A549 (cell line): ENCODE results near the gene NSUN4. TPM values are rescaled to one million over a fixed set of nuclear protein-coding genes. Genes with fewer than 3 reads are reported as not detected.

Experiments used
- ATAC-seq, 2 experiments: fragments of 200-7000 bp in 1 of 2; fragments of >200 bp in 1 of 2; cut with Nextera tagmentation in 1 of 2; cut with Tn5 transposase in 1 of 2; 3 replicates each; pipeline versions ENCODE4 v1.8.0 to v1.9.1; 2018 to 2020; ENCODE audit warnings: mild to moderate bottlenecking in 1 of 2, moderate library complexity in 1 of 2
- CTCF ChIA-PET: fragments of 300-600 bp; sonication (Branson Sonifier 250); formaldehyde crosslinking; extraction: SDS; loops from one replicate; lab custom pipeline; 2021; ENCODE audit warnings: antibody characterized with exemption, inconsistent platforms; lab: Yijun Ruan, JAX
- POLR2A ChIA-PET: fragments of 350-600 bp; formaldehyde crosslinking; extraction: SDS; loops from one replicate; lab custom pipeline; 2021; ENCODE audit warnings: antibody characterized with exemption, inconsistent platforms; lab: Yijun Ruan, JAX
- DNase-seq, 2 experiments: peaks; one replicate each; pipeline versions ENCODE4 v3.0.0 to v3.0.0-alpha.2; 2011 to 2016; ENCODE audit warnings: low read depth in 1 of 2, low spot score in 1 of 2
- FAIRE-seq: peaks from 2 replicates; lab custom pipeline; 2011; peaks lifted over from hg19 to GRCh38; lab: Jason Lieb, UNC
- H3K27ac ChIP-seq, 2 experiments: fragments of >200 bp; sonication (Bioruptor Twin); formaldehyde crosslinking; 3 replicates each; pipeline ENCODE4 v1.5.1; 2016 to 2017
- H3K4me1 ChIP-seq: fragments of >200 bp; sonication (Bioruptor Twin); formaldehyde crosslinking; 3 replicates; pipeline ENCODE4 v1.6.1; 2016
- H3K4me2 ChIP-seq: fragments of >200 bp; sonication (Bioruptor Twin); formaldehyde crosslinking; 3 replicates; pipeline ENCODE4 v1.6.1; 2016
- H3K4me3 ChIP-seq: fragments of >200 bp; sonication (Bioruptor Twin); formaldehyde crosslinking; 3 replicates; pipeline ENCODE4 v1.5.1; 2016
- H3K9me3 ChIP-seq: fragments of >200 bp; sonication (Bioruptor Twin); formaldehyde crosslinking; 3 replicates; pipeline ENCODE4 v1.6.1; 2016
- BHLHE40 ChIP-seq: IDR thresholded peaks from 2 replicates; pipeline ENCODE4 v1.6.1; 2012; ENCODE audit warnings: low read depth, low read length, inconsistent platforms
- CEBPB ChIP-seq, 2 experiments: fragments of >200 bp in 1 of 2; sonication (Bioruptor Twin) in 1 of 2; formaldehyde crosslinking in 1 of 2; IDR thresholded peaks; 2 replicates each; pipeline ENCODE4 v1.6.1; 2012 to 2016
- CHD4 ChIP-seq: fragments of 200-600 bp; sonication (generic); IDR thresholded peaks from 2 replicates; pipeline ENCODE4 v1.6.1; 2016; ENCODE audit warnings: antibody characterized with exemption, mild to moderate bottlenecking, borderline replicate concordance
- EHF ChIP-seq: fragments of 250-450 bp; sonication (Bioruptor Pico); IDR thresholded peaks from 2 replicates; pipeline ENCODE4 v1.5.0; 2020; ENCODE audit warnings: mild to moderate bottlenecking
- EHMT2 ChIP-seq: fragments of 200-600 bp; sonication (generic); IDR thresholded peaks from 2 replicates; pipeline ENCODE4 v1.6.1; 2016; ENCODE audit warnings: antibody characterized with exemption, low read depth, mild to moderate bottlenecking, moderate library complexity
- ESRRA ChIP-seq: fragments of 150-350 bp; IDR thresholded peaks from 2 replicates; pipeline ENCODE4 v1.6.1; 2014; ENCODE audit warnings: mild to moderate bottlenecking, low read length, borderline replicate concordance
- FOSB ChIP-seq: fragments of 250-450 bp; sonication (Bioruptor Pico); IDR thresholded peaks from 2 replicates; pipeline ENCODE4 v1.5.0; 2020; ENCODE audit warnings: mild to moderate bottlenecking, moderate library complexity
- FOSL2 ChIP-seq, 2 experiments: fragments of 450-650 bp in 1 of 2; fragments of >200 bp in 1 of 2; sonication (Bioruptor Twin) in 1 of 2; formaldehyde crosslinking; IDR thresholded peaks; 2 replicates each; pipeline versions ENCODE4 v1.5.0 to v1.6.1; 2016 to 2020; ENCODE audit warnings: mild to moderate bottlenecking in 1 of 2, moderate library complexity in 1 of 2
- GATA3 ChIP-seq: IDR thresholded peaks from 2 replicates; pipeline ENCODE4 v1.6.1; 2012; ENCODE audit warnings: borderline replicate concordance
- HOXA7 ChIP-seq: fragments of 250-450 bp; sonication (Bioruptor Pico); IDR thresholded peaks from 2 replicates; pipeline ENCODE4 v1.5.0; 2020; ENCODE audit warnings: mild to moderate bottlenecking, moderate library complexity
- HOXB13 ChIP-seq: fragments of 250-450 bp; sonication (Bioruptor Pico); IDR thresholded peaks from 2 replicates; pipeline ENCODE4 v1.5.0; 2020; ENCODE audit warnings: low read depth, mild to moderate bottlenecking, moderate library complexity
- HOXB5 ChIP-seq: fragments of 250-450 bp; sonication (Bioruptor Pico); IDR thresholded peaks from 2 replicates; pipeline ENCODE4 v1.5.0; 2020; ENCODE audit warnings: mild to moderate bottlenecking, moderate library complexity
- KDM5A ChIP-seq: fragments of 200-600 bp; sonication (generic); IDR thresholded peaks from 2 replicates; pipeline ENCODE4 v1.6.1; 2016; ENCODE audit warnings: antibody characterized with exemption, mild to moderate bottlenecking
- NFE2L2 ChIP-seq: fragments of 150-350 bp; conservative IDR thresholded peaks from 2 replicates; pipeline ENCODE4 v1.6.1; 2014; ENCODE audit warnings: low read length
- NPAS2 ChIP-seq: fragments of 250-450 bp; sonication (Bioruptor Pico); IDR thresholded peaks from 2 replicates; pipeline ENCODE4 v1.8.0; 2022; ENCODE audit warnings: mild to moderate bottlenecking, moderate library complexity, borderline replicate concordance
- NR3C1 ChIP-seq: fragments of >200 bp; sonication (Bioruptor Twin); formaldehyde crosslinking; IDR thresholded peaks from 3 replicates; pipeline ENCODE4 v1.6.1; 2017
- POLR2A ChIP-seq: IDR thresholded peaks from 2 replicates; pipeline ENCODE4 v1.6.1; 2012; ENCODE audit warnings: mild to moderate bottlenecking, low read length
- RARB ChIP-seq: fragments of 250-450 bp; sonication (Bioruptor Pico); IDR thresholded peaks from 2 replicates; pipeline ENCODE4 v1.8.0; 2021; ENCODE audit warnings: mild to moderate bottlenecking, moderate library complexity
- RFX5 ChIP-seq: fragments of 450-650 bp; IDR thresholded peaks from 2 replicates; pipeline ENCODE4 v1.7.1; 2014; ENCODE audit warnings: antibody characterized with exemption, mild to moderate bottlenecking, moderate library complexity
- SREBF2 ChIP-seq: fragments of 450-650 bp; IDR thresholded peaks from 2 replicates; pipeline ENCODE4 v1.6.1; 2014; ENCODE audit warnings: mild to moderate bottlenecking, moderate library complexity
- TFCP2L1 ChIP-seq: fragments of 250-450 bp; sonication (Bioruptor Pico); IDR thresholded peaks from 2 replicates; pipeline ENCODE4 v1.5.0; 2021; ENCODE audit warnings: mild to moderate bottlenecking
- ZFP36 ChIP-seq: fragments of 450-650 bp; IDR thresholded peaks from 2 replicates; pipeline ENCODE4 v1.6.1; 2014; ENCODE audit warnings: borderline replicate concordance; ENCODE audit not compliant: partially characterized antibody
- ZSCAN20 ChIP-seq: fragments of 250-450 bp; sonication (Bioruptor Pico); IDR thresholded peaks from 2 replicates; pipeline ENCODE4 v1.8.0; 2022; ENCODE audit warnings: mild to moderate bottlenecking, moderate library complexity
- WGBS: methylation state at CpG from one replicate; pipeline ENCODE4 v1.1.6; 2017; ENCODE audit errors: missing lambda C conversion rate; 5-methylcytosine and 5-hydroxymethylcytosine counted together
- polyA plus RNA-seq, 4 experiments: library from polyadenylated mRNA; depleted of rRNA in 3 of 4; stranded (reverse); fragments of >200 nt; fragmentation: RNase III in 1 of 4; extraction: RNeasy Plus Mini Kit Qiagen cat#74134 plus additional on column Dnase treatment in 1 of 4; gene quantifications; 2 replicates in 3 of 4; 3 replicates in 1 of 4; pipeline ENCODE4 v1.2.3, GENCODE V29; 2011 to 2017
- TF ChIP-seq, protein P1 (sequence below): fragments of 150-350 bp; IDR thresholded peaks from 2 replicates; pipeline ENCODE4 v1.6.1; 2014; ENCODE audit warnings: low read depth, mild to moderate bottlenecking, low read length
- TF ChIP-seq, protein P2 (sequence below): fragments of >200 bp; sonication (Bioruptor Twin); formaldehyde crosslinking; IDR thresholded peaks from 3 replicates; pipeline ENCODE4 v1.6.1; 2016
- TF ChIP-seq, protein P3 (sequence below): fragments of 250-450 bp; sonication (Bioruptor Pico); IDR thresholded peaks from 2 replicates; pipeline ENCODE4 v1.5.0; 2021; ENCODE audit warnings: mild to moderate bottlenecking, moderate library complexity, borderline replicate concordance
- TF ChIP-seq, protein P4 (sequence below): fragments of >200 bp; sonication (Bioruptor Twin); formaldehyde crosslinking; IDR thresholded peaks from 3 replicates; pipeline ENCODE4 v1.5.1; 2016

Gene NSUN4
- polyA plus RNA-seq, 2 of the 4 experiments (the other 2 are of a cell fraction) = 11.7 to 23.3 TPM

DNA sequence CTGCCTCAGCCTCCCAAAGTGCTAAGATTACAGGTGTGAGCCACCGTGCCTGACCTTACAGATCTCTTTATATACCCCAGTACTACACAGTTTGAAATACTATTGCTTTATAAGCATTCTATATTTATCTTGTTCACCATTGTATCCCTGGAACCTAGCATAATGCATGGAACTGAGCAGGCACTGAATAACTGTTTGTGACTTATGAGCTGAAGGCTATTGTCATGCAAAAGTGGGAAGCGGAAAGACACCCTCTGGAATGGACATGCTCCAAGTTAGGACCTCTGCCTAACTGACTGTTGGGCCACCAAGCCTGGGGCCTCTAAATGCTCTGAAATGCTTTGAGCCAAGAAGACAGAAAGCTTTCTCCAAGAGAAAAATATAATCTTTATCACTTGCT is 45.3 kb upstream of the NSUN4 start:
- DNase-seq = no peak
- ChIA-PET POLR2A (no interaction called here), CTCF (interaction anchor here (2.1 kb wide), 1 partner anchor 10 kb away, joined by 4 read pairs; no protein-coding TSS in a partner anchor)
- Histone ChIP-seq H3K4me3 (no peak overlapping the region), H3K4me2 (no peak overlapping the region), H3K4me1 (no peaks in the 10 kb centered on the region), H3K9me3 (no peaks in the 10 kb centered on the region), H3K27ac (no peak overlapping the region)
- 85% methylated on average over 2 of the region's 2 CpGs for WGBS
- no peak for TF ChIP-seq SREBF2
- TF ChIP-seq, protein P1, sequence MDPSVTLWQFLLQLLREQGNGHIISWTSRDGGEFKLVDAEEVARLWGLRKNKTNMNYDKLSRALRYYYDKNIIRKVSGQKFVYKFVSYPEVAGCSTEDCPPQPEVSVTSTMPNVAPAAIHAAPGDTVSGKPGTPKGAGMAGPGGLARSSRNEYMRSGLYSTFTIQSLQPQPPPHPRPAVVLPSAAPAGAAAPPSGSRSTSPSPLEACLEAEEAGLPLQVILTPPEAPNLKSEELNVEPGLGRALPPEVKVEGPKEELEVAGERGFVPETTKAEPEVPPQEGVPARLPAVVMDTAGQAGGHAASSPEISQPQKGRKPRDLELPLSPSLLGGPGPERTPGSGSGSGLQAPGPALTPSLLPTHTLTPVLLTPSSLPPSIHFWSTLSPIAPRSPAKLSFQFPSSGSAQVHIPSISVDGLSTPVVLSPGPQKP = no peak
- no peak for TF ChIP-seq RARB (CRISPR knock-in tag)
- TF ChIP-seq TFCP2L1 (CRISPR knock-in tag) = no peak
- no peak for TF ChIP-seq FOSL2 (IDR thresholded peaks at IDR 0.05)
- no peak for TF ChIP-seq FOSL2 (CRISPR knock-in tag; IDR thresholded peaks at IDR 0.05)
- TF ChIP-seq KDM5A = no peak
- no peak for TF ChIP-seq ZFP36
- no peak for TF ChIP-seq NPAS2 (CRISPR knock-in tag)
- no peak for TF ChIP-seq FOSB (CRISPR knock-in tag)
- no peak for TF ChIP-seq NR3C1
- TF ChIP-seq CHD4 = no peak
- no peak for TF ChIP-seq HOXA7 (CRISPR knock-in tag)
- TF ChIP-seq POLR2A = no peak
- TF ChIP-seq RFX5 = no peak
- TF ChIP-seq ZSCAN20 (CRISPR knock-in tag) = no peak
- TF ChIP-seq HOXB13 (CRISPR knock-in tag) = no peak
- TF ChIP-seq, protein P2, sequence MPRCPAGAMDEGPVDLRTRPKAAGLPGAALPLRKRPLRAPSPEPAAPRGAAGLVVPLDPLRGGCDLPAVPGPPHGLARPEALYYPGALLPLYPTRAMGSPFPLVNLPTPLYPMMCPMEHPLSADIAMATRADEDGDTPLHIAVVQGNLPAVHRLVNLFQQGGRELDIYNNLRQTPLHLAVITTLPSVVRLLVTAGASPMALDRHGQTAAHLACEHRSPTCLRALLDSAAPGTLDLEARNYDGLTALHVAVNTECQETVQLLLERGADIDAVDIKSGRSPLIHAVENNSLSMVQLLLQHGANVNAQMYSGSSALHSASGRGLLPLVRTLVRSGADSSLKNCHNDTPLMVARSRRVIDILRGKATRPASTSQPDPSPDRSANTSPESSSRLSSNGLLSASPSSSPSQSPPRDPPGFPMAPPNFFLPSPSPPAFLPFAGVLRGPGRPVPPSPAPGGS = no peak
- no peak for TF ChIP-seq GATA3
- TF ChIP-seq, protein P3, sequence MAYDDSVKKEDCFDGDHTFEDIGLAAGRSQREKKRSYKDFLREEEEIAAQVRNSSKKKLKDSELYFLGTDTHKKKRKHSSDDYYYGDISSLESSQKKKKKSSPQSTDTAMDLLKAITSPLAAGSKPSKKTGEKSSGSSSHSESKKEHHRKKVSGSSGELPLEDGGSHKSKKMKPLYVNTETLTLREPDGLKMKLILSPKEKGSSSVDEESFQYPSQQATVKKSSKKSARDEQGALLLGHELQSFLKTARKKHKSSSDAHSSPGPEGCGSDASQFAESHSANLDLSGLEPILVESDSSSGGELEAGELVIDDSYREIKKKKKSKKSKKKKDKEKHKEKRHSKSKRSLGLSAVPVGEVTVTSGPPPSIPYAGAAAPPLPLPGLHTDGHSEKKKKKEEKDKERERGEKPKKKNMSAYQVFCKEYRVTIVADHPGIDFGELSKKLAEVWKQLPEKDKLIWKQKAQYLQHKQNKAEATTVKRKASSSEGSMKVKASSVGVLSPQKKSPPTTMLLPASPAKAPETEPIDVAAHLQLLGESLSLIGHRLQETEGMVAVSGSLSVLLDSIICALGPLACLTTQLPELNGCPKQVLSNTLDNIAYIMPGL (CRISPR knock-in tag) = no peak
- no peak for TF ChIP-seq EHF (CRISPR knock-in tag)
- no peak for FAIRE-seq
- ATAC-seq = no peak

DNA sequence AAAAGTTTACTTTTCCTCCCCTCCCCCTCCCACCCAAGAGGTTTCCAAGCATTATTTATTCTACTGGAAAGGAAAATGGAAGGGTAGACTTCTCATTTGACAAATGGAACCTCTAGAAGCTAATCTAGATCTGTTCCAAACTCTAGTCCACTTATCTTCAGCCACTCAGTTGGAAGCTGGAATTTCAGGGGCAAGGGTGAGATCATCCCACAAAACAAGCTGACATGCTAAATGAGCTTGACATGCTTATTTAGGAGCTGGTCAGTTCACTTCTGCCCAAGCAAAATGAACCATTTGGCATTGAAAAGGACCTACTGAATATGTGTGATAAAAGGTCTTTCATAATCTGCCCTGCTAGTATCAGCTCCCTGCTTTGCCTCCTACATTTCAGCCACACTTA is 42.2 kb upstream of the NSUN4 start:
- ChIA-PET POLR2A (no interaction called here), CTCF (interaction anchor here (1.5 kb wide), 2 partner anchors 18 to 25 kb away, joined by 3 read pairs; no protein-coding TSS in a partner anchor)
- no peak for ATAC-seq
- Histone ChIP-seq H3K4me2 (no peak overlapping the region), H3K4me3 (no peak overlapping the region), H3K27ac (no peak overlapping the region), H3K9me3 (no peaks in the 10 kb centered on the region), H3K4me1 (peaks cover 8% of the 10 kb centered on the region; the same call in 2 of the 3 replicates)
- TF ChIP-seq BHLHE40 (no peak), NFE2L2 (no peak), ESRRA (no peak), CEBPB (IDR thresholded peaks at IDR 0.05) (no peak), CHD4 (no peak), EHMT2 (no peak), HOXB5 (CRISPR knock-in tag) (no peak), EHF (CRISPR knock-in tag) (no peak), HOXA7 (CRISPR knock-in tag) (no peak)
- TF ChIP-seq, protein P4, sequence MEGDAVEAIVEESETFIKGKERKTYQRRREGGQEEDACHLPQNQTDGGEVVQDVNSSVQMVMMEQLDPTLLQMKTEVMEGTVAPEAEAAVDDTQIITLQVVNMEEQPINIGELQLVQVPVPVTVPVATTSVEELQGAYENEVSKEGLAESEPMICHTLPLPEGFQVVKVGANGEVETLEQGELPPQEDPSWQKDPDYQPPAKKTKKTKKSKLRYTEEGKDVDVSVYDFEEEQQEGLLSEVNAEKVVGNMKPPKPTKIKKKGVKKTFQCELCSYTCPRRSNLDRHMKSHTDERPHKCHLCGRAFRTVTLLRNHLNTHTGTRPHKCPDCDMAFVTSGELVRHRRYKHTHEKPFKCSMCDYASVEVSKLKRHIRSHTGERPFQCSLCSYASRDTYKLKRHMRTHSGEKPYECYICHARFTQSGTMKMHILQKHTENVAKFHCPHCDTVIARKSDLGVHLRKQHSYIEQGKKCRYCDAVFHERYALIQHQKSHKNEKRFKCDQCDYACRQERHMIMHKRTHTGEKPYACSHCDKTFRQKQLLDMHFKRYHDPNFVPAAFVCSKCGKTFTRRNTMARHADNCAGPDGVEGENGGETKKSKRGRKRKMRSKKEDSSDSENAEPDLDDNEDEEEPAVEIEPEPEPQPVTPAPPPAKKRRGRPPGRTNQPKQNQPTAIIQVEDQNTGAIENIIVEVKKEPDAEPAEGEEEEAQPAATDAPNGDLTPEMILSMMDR = no peak
- TF ChIP-seq, protein P1 = no peak
- no peak for FAIRE-seq
- no peak for DNase-seq
